Heart left ventricle (tissue), 13 donors: ENCODE measurements around the gene CTXN1.

Experiments used
- POLR2A ChIP-seq, 2 donors: fragments of 450-650 bp; IDR thresholded peaks; one replicate each; pipeline ENCODE4 v1.6.1; 2017; ENCODE audit warnings: antibody characterized with exemption in 2 of 2, mild to moderate bottlenecking in 2 of 2, moderate library complexity in 2 of 2
- TF ChIP-seq, protein P1 (sequence below), 12 donors: fragments of 200-600 bp; sonication (generic) in 4 of 12; IDR thresholded peaks; one replicate each; pipeline versions ENCODE4 v1.5.0 to v1.8.0; 2018 to 2022; ENCODE audit warnings: antibody characterized with exemption in 12 of 12, mild to moderate bottlenecking in 5 of 12
- donor health status: ischemic (EF 13 %, LVEDD 7.1; RV severe dilation, severe dysfunction).
- donor health status: DM: no; HTN: yes; CAD: no.
- donor health status: DM: no; HTN: no; CAD: no.
- donor health status: ischemic (EF 25% LVEDD 6.9; RV normal size, moderate dysfunction).
- donor health status: ischemic (EF 25% LVEDD 5.7; RV mildly dilated, moderate dysfunction).
- donor health status: ischemic (EF 35%, LVEDD 5.7; RV mildly dilated, moderate dysfunction).
- donor health status: nonischemic (EF 11% LVEDD 7.7; RV severe dilation, severe dysfunction).
- donor health status: DM: yes; HTN: yes; CAD: no.
- donor health status: PGD.
- donor health status: ischemic (EF 29% LVEDD 5.4; RV normal size, mild dysfunction).
- donor health status: nonischemic (EF 23%, LVEDD 6.1; RV moderate dilation, normal function).

- TF ChIP-seq, protein P1, sequence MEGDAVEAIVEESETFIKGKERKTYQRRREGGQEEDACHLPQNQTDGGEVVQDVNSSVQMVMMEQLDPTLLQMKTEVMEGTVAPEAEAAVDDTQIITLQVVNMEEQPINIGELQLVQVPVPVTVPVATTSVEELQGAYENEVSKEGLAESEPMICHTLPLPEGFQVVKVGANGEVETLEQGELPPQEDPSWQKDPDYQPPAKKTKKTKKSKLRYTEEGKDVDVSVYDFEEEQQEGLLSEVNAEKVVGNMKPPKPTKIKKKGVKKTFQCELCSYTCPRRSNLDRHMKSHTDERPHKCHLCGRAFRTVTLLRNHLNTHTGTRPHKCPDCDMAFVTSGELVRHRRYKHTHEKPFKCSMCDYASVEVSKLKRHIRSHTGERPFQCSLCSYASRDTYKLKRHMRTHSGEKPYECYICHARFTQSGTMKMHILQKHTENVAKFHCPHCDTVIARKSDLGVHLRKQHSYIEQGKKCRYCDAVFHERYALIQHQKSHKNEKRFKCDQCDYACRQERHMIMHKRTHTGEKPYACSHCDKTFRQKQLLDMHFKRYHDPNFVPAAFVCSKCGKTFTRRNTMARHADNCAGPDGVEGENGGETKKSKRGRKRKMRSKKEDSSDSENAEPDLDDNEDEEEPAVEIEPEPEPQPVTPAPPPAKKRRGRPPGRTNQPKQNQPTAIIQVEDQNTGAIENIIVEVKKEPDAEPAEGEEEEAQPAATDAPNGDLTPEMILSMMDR (IDR thresholded peaks at IDR 0.05) = peak in 2 of 12 donors; percentile 10 to 14
- TF ChIP-seq POLR2A (IDR thresholded peaks at IDR 0.05) = peak in 1 of 2 donors; percentile 74
These were observed 6.1 kb downstream of the CTXN1 start, which contains the start of gene SNAPC2 for GRCh38 chr19:7919610-7920518.
